IMR-90 (cell line): ENCODE results near the gene AMFR.

ENCODE experiments used
- CTCF ChIP-seq: conservative IDR thresholded peaks from 2 replicates; pipeline ENCODE4 v1.5.1; 2012; ENCODE audit warnings: mild to moderate bottlenecking, low read depth, low read length, improper control_type of control experiment
- POLR2A ChIP-seq: IDR thresholded peaks from 2 replicates; pipeline ENCODE4 v1.6.1; 2012; ENCODE audit warnings: mild to moderate bottlenecking, low read depth, low read length
- SMC3 ChIP-seq: fragments of 150-350 bp; IDR thresholded peaks from 2 replicates; pipeline ENCODE4 v1.6.1; 2016; ENCODE audit warnings: low read depth, mild to moderate bottlenecking, antibody characterized with exemption, low read length, moderate library complexity
- TF ChIP-seq, protein P1 (sequence below): fragments of 150-350 bp; IDR thresholded peaks from 2 replicates; pipeline ENCODE4 v1.6.1; 2017; ENCODE audit warnings: mild to moderate bottlenecking, antibody characterized with exemption, low read length, low read depth

- TF ChIP-seq POLR2A, result no peak
- TF ChIP-seq SMC3, result no peak
- TF ChIP-seq CTCF, result no peak
- TF ChIP-seq, protein P1, sequence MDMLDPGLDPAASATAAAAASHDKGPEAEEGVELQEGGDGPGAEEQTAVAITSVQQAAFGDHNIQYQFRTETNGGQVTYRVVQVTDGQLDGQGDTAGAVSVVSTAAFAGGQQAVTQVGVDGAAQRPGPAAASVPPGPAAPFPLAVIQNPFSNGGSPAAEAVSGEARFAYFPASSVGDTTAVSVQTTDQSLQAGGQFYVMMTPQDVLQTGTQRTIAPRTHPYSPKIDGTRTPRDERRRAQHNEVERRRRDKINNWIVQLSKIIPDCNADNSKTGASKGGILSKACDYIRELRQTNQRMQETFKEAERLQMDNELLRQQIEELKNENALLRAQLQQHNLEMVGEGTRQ, result no peak
These were observed 104.4 kb downstream of the AMFR start for GRCh38 chr16:56320811-56321558.
